ENCODE measurements around the gene OLFML2B.

OLFML2B gene

DNA sequence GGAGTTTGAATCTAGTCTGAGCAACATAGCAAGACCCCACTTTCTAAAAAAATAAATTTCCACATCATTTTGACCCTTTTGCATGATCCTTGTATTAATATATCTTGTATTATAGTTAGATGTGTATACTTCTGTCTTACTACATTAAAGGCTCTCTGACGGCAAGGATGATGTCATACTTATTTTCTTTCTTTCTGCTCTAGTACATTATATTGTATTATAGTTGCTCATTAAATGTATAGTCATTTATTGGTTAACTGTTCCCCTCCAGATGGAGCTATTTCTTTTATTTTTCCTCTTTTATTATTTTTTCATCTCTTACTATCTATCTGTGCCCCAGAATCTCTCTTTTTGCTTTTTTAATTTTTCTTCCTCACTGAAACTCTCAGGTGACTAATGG lies 15.0 kb upstream of the OLFML2B start:
- Histone ChIP-seq H2BK5ac (ENCODE audit: low read depth, low read length, poor library complexity) (no peak overlapping the region), H3K4me1 (ENCODE audit: control insufficient read depth in 1 of 2, insufficient read depth in 2 of 2, low read length in 2 of 2) (peaks cover 3 to 4% of the 10 kb centered on the region in 2 experiments), H4K91ac (ENCODE audit: low read depth, low read length) (no peak overlapping the region), H3K36me3 (ENCODE audit: control insufficient read depth in 1 of 2, insufficient read depth in 2 of 2, low read length in 2 of 2) (no peaks in the 10 kb centered on the region), H3K27ac (ENCODE audit: low read depth, low read length) (no peak overlapping the region), H2AFZ (ENCODE audit: insufficient read depth, low read length, poor library complexity) (no peak overlapping the region), H3K79me1 (ENCODE audit: low read length) (no peaks in the 10 kb centered on the region), H3K23ac (ENCODE audit: low read length) (no peak overlapping the region), H3K9ac (ENCODE audit: low read length) (no peak overlapping the region), H3K27me3 (ENCODE audit: insufficient read depth, low read length) (no peaks in the 10 kb centered on the region), H3K14ac (ENCODE audit: low read length) (no peak overlapping the region), H2AK5ac (ENCODE audit: low read length) (no peak overlapping the region), H2BK120ac (ENCODE audit: insufficient read depth, low read length, poor library complexity) (no peak overlapping the region), H4K12ac (ENCODE audit: low read depth, low read length) (no peak overlapping the region), H3K4me2 (ENCODE audit: low read length) (no peak overlapping the region), H3K9me3 (ENCODE audit: insufficient read depth, low read depth, low read length) (peaks cover 1% of the 10 kb centered on the region), H3K18ac (ENCODE audit: low read length) (no peak overlapping the region), H2BK12ac (ENCODE audit: low read length) (no peak overlapping the region), H3K4me3 (ENCODE audit: low read depth, low read length) (no peak overlapping the region), H4K8ac (ENCODE audit: low read depth, low read length) (no peak overlapping the region), H3K79me2 (ENCODE audit: control insufficient read depth, insufficient read depth, low read length, poor library complexity) (no peaks in the 10 kb centered on the region), H3K4ac (ENCODE audit: low read depth, low read length) (no peak overlapping the region)
- no peak for DNase-seq
- no CpG with 5 or more reads among the region's 1 CpG for WGBS (ENCODE audit: extremely low coverage, insufficient coverage, insufficient read length)

DNA sequence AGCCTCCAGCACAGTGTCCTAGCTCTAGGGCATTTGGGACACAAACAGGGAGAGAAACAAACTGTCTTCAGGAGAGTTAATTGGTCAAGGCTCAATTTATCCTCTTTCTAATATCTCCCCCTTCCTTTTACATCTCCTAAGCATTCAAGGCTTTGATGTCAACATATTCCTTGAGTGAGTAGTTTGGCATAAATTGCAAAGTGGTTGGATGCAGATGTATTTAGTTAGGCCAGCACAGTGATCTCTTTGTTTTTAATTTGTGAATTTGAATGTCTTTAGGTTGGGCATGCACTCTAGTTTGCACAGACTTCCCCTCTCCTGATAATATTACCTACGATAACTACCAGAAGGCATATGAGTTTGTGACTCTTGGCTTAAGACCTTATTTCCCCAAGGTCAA lies 12.5 kb upstream of the OLFML2B start:
- no peak overlapping the region for H3K4me3 ChIP-seq (ENCODE audit: low read depth, low read length)
- H2AK5ac ChIP-seq (ENCODE audit: low read length), result no peak overlapping the region
- no CpG with 5 or more reads among the region's 1 CpG for WGBS (ENCODE audit: extremely low coverage, insufficient coverage, insufficient read length)
- H4K8ac ChIP-seq (ENCODE audit: low read depth, low read length), result no peak overlapping the region
- H3K4me1 ChIP-seq (ENCODE audit: control insufficient read depth in 1 of 2, insufficient read depth in 2 of 2, low read length in 2 of 2), result peaks cover 3 to 4% of the 10 kb centered on the region in 2 experiments
- no peak overlapping the region for H2BK120ac ChIP-seq (ENCODE audit: insufficient read depth, low read length, poor library complexity)
- H3K79me2 ChIP-seq (ENCODE audit: control insufficient read depth, insufficient read depth, low read length, poor library complexity), result no peaks in the 10 kb centered on the region
- DNase-seq, result no peak
- no peak overlapping the region for H3K27ac ChIP-seq (ENCODE audit: low read depth, low read length)
- no peak overlapping the region for H3K23ac ChIP-seq (ENCODE audit: low read length)
- H3K4me2 ChIP-seq (ENCODE audit: low read length), result no peak overlapping the region
- no peak overlapping the region for H2AFZ ChIP-seq (ENCODE audit: insufficient read depth, low read length, poor library complexity)
- H4K91ac ChIP-seq (ENCODE audit: low read depth, low read length), result no peak overlapping the region
- H3K79me1 ChIP-seq (ENCODE audit: low read length), result no peaks in the 10 kb centered on the region
- H3K9ac ChIP-seq (ENCODE audit: low read length), result no peak overlapping the region
- H3K27me3 ChIP-seq (ENCODE audit: insufficient read depth, low read length), result no peaks in the 10 kb centered on the region
- H2BK5ac ChIP-seq (ENCODE audit: low read depth, low read length, poor library complexity), result no peak overlapping the region
- no peak overlapping the region for H3K4ac ChIP-seq (ENCODE audit: low read depth, low read length)
- H3K36me3 ChIP-seq (ENCODE audit: control insufficient read depth in 1 of 2, insufficient read depth in 2 of 2, low read length in 2 of 2), result no peaks in the 10 kb centered on the region
- H2BK12ac ChIP-seq (ENCODE audit: low read length), result no peak overlapping the region
- H3K9me3 ChIP-seq (ENCODE audit: insufficient read depth, low read depth, low read length), result peaks cover 1% of the 10 kb centered on the region
- H3K14ac ChIP-seq (ENCODE audit: low read length), result no peak overlapping the region
- H3K18ac ChIP-seq (ENCODE audit: low read length), result no peak overlapping the region
- H4K12ac ChIP-seq (ENCODE audit: low read depth, low read length), result no peak overlapping the region

DNA sequence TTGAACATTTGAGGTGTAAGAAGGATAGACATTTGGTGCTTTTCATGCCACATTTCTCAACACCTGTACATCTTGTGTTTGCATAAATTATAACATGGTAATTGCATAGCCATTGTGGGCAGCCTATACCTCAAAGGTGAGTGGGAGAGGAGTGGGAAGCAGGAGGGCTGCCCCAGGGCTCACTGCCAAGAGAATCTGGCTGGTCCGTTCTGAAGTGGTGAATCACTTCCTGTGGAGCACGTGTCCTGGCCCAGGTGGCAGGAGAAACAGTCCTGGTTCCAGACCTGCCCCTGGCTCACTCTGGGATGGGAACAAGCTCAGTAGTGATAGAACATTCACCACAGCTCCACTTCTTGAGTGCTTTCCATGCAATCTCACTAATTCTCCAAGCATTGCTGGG lies 11.6 kb upstream of the OLFML2B start:
- Histone ChIP-seq H4K8ac (ENCODE audit: low read depth, low read length) (no peak overlapping the region), H3K79me1 (ENCODE audit: low read length) (no peaks in the 10 kb centered on the region), H3K9ac (ENCODE audit: low read length) (no peak overlapping the region), H3K27ac (ENCODE audit: low read depth, low read length) (no peak overlapping the region), H4K12ac (ENCODE audit: low read depth, low read length) (no peak overlapping the region), H3K23ac (ENCODE audit: low read length) (no peak overlapping the region), H4K91ac (ENCODE audit: low read depth, low read length) (no peak overlapping the region), H3K4me2 (ENCODE audit: low read length) (no peak overlapping the region), H2BK12ac (ENCODE audit: low read length) (no peak overlapping the region), H3K4me3 (ENCODE audit: low read depth, low read length) (no peak overlapping the region), H2BK5ac (ENCODE audit: low read depth, low read length, poor library complexity) (no peak overlapping the region), H2AK5ac (ENCODE audit: low read length) (no peak overlapping the region), H3K79me2 (ENCODE audit: control insufficient read depth, insufficient read depth, low read length, poor library complexity) (no peaks in the 10 kb centered on the region), H3K4ac (ENCODE audit: low read depth, low read length) (no peak overlapping the region), H2AFZ (ENCODE audit: insufficient read depth, low read length, poor library complexity) (no peak overlapping the region), H3K27me3 (ENCODE audit: insufficient read depth, low read length) (no peaks in the 10 kb centered on the region), H2BK120ac (ENCODE audit: insufficient read depth, low read length, poor library complexity) (no peak overlapping the region), H3K9me3 (ENCODE audit: insufficient read depth, low read depth, low read length) (peaks cover 1% of the 10 kb centered on the region), H3K4me1 (ENCODE audit: control insufficient read depth in 1 of 2, insufficient read depth in 2 of 2, low read length in 2 of 2) (peaks cover 3 to 4% of the 10 kb centered on the region in 2 experiments), H3K36me3 (ENCODE audit: control insufficient read depth in 1 of 2, insufficient read depth in 2 of 2, low read length in 2 of 2) (no peaks in the 10 kb centered on the region), H3K14ac (ENCODE audit: low read length) (no peak overlapping the region), H3K18ac (ENCODE audit: low read length) (no peak overlapping the region)
- DNase-seq, result peak; percentile 2 to 21
- WGBS (ENCODE audit: extremely low coverage, insufficient coverage, insufficient read length), result no CpG with 5 or more reads among the region's 2 CpGs

DNA sequence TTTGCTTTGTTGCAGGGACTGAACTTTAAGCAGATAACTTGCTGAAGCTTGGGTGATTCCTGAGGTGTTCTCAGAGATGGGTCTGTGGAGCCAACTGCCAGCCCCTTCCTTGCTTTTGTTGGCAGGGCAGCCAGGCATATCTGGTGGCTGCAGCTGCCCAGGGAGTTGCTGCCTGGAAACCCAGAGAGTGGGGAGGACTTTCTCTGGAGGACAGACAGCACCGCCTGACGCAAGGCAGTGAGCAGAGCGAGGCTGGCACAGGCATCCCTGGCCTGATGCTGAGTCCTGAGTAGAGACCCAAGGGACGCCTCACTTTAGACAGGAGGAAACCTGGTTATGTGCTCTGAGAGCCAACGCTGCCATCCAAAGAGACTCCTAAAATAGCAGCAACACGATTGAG lies 9.8 kb upstream of the OLFML2B start:
- Histone ChIP-seq H3K9me3 (ENCODE audit: insufficient read depth, low read depth, low read length) (peaks cover 1% of the 10 kb centered on the region), H2AFZ (ENCODE audit: insufficient read depth, low read length, poor library complexity) (no peak overlapping the region), H2BK5ac (ENCODE audit: low read depth, low read length, poor library complexity) (no peak overlapping the region), H3K36me3 (ENCODE audit: control insufficient read depth in 1 of 2, insufficient read depth in 2 of 2, low read length in 2 of 2) (no peaks in the 10 kb centered on the region), H3K9ac (ENCODE audit: low read length) (no peak overlapping the region), H3K18ac (ENCODE audit: low read length) (no peak overlapping the region), H2BK120ac (ENCODE audit: insufficient read depth, low read length, poor library complexity) (no peak overlapping the region), H2BK12ac (ENCODE audit: low read length) (no peak overlapping the region), H3K4ac (ENCODE audit: low read depth, low read length) (no peak overlapping the region), H3K4me3 (ENCODE audit: low read depth, low read length) (no peak overlapping the region), H4K8ac (ENCODE audit: low read depth, low read length) (no peak overlapping the region), H3K4me1 (ENCODE audit: control insufficient read depth in 1 of 2, insufficient read depth in 2 of 2, low read length in 2 of 2) (peaks cover 3 to 4% of the 10 kb centered on the region in 2 experiments), H4K91ac (ENCODE audit: low read depth, low read length) (no peak overlapping the region), H2AK5ac (ENCODE audit: low read length) (no peak overlapping the region), H3K79me2 (ENCODE audit: control insufficient read depth, insufficient read depth, low read length, poor library complexity) (no peaks in the 10 kb centered on the region), H3K23ac (ENCODE audit: low read length) (no peak overlapping the region), H3K79me1 (ENCODE audit: low read length) (no peaks in the 10 kb centered on the region), H4K12ac (ENCODE audit: low read depth, low read length) (no peak overlapping the region), H3K27ac (ENCODE audit: low read depth, low read length) (no peak overlapping the region), H3K27me3 (ENCODE audit: insufficient read depth, low read length) (no peaks in the 10 kb centered on the region), H3K4me2 (ENCODE audit: low read length) (no peak overlapping the region), H3K14ac (ENCODE audit: low read length) (no peak overlapping the region)
- WGBS (ENCODE audit: extremely low coverage, insufficient coverage, insufficient read length), result no CpG with 5 or more reads among the region's 6 CpGs
- no peak for DNase-seq
